Stomach (tissue), 9 donors: ENCODE data around the gene MBP. TPM values are rescaled to one million over a fixed set of nuclear protein-coding genes. Genes with fewer than 3 reads are reported as not detected.

Source experiments
- DNase-seq, 2 donors: peaks; one replicate each; pipeline versions ENCODE4 v3.0.0 to v3.0.0-alpha.2; 2013 to 2019
- H3K27ac ChIP-seq, 5 donors: fragments of 200-600 bp in 4 of 5; sonication (generic) in 4 of 5; one replicate each; pipeline ENCODE4 v1.5.1; 2013 to 2019; ENCODE audit warnings: mild to moderate bottlenecking in 1 of 5, moderate library complexity in 1 of 5
- H3K27me3 ChIP-seq, 3 donors: fragments of 200-600 bp; sonication (generic); one replicate each; pipeline ENCODE4 v1.5.1; 2017 to 2019; ENCODE audit warnings: mixed run types in 1 of 3
- H3K36me3 ChIP-seq, 4 donors: fragments of 200-600 bp; sonication (generic); 1 replicate in 3 of 4; 2 replicates in 1 of 4; pipeline ENCODE4 v1.5.1; 2016 to 2019
- H3K4me1 ChIP-seq, 4 donors: fragments of 200-600 bp; sonication (generic); one replicate each; pipeline ENCODE4 v1.5.1; 2016 to 2019
- H3K4me3 ChIP-seq, 4 donors: fragments of 200-600 bp; sonication (generic) in 3 of 4; one replicate each; pipeline ENCODE4 v1.5.1; 2016 to 2019; ENCODE audit warnings: mild to moderate bottlenecking in 1 of 4
- H3K9me3 ChIP-seq, 4 donors: fragments of 200-600 bp; sonication (generic); one replicate each; pipeline ENCODE4 v1.5.1; 2016 to 2019
- EP300 ChIP-seq: sonication (generic); formaldehyde crosslinking; IDR thresholded peaks from one replicate; pipeline ENCODE4 v1.6.1; 2017; ENCODE audit warnings: antibody characterized with exemption
- POLR2A ChIP-seq, 4 donors: fragments of 450-650 bp; IDR thresholded peaks; one replicate each; pipeline ENCODE4 v1.6.1; 2016; ENCODE audit warnings: antibody characterized with exemption in 4 of 4, control low read depth in 2 of 4, mild to moderate bottlenecking in 1 of 4, moderate library complexity in 1 of 4
- POLR2AphosphoS5 ChIP-seq, 3 donors: sonication (generic); formaldehyde crosslinking; IDR thresholded peaks; one replicate each; pipeline ENCODE4 v1.6.1; 2016; ENCODE audit warnings: antibody characterized with exemption in 3 of 3
- WGBS, 5 donors: extraction: QIAGEN DNeasy Blood & Tissue Kit in 3 of 5; methylation state at CpG; one replicate each; pipeline versions ENCODE4 v1.1.5 to v1.1.7; 2013 to 2018; 5-methylcytosine and 5-hydroxymethylcytosine counted together
- intact Hi-C: fragments of 100-400 bp; cut with DNase I; formaldehyde crosslinking; loops from one replicate; pipeline ENCODE4 v1.15.1; 2023; ENCODE audit warnings: low total_unique reads
- polyA plus RNA-seq, 3 donors: library from polyadenylated mRNA; stranded (reverse); fragments of 200-250 nt; gene quantifications; one replicate each; pipeline ENCODE4 v1.2.3, GENCODE V29; 2013
- total RNA-seq, 5 donors: library from RNA; depleted of rRNA; stranded (reverse); fragments of >200 nt; gene quantifications; one replicate each; pipeline versions ENCODE4 v1.1.0 to v1.2.3, GENCODE V29; 2014 to 2016
- TF ChIP-seq, protein P1 (sequence below), 7 experiments: fragments of 450-650 bp in 4 of 7; fragments of 200-600 bp in 3 of 7; sonication (generic) in 3 of 7; IDR thresholded peaks; one replicate each; pipeline ENCODE4 v1.5.1; 2016 to 2019; ENCODE audit warnings: antibody characterized with exemption in 7 of 7, control low read depth in 2 of 7, mild to moderate bottlenecking in 1 of 7
- donor health status: healthy with polysubstance abuse.
- donor health status: Bipolar disorder and iron deficiency.
- donor health status: healthy.

MBP gene
- total and polyA plus RNA-seq, 8 donors: 7.9 to 407 (median 33.3) TPM

DNA sequence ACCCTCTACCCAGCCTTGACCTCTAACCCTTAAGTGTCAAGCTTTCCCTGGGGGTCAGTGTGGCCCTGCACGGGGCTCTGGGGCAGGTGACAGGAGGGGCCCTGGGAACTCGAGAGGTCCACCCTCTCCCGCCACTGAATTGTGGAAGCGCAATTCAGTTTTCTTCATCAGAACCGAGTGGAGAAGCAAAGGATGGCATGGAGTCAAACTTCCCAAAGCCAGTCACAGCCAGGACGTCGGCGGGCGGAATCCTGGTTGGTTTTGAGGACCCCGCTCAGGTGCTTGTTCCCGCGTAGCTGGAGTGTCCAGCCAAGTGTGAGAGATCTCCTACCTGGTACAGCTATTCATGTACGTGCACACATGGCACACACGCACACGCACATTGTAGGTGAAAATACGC is 62.0 kb downstream of the MBP start:
- WGBS, 5 donors: 76 to 96% (median 88%) methylated on average over 16 of the region's 16 CpGs

DNA sequence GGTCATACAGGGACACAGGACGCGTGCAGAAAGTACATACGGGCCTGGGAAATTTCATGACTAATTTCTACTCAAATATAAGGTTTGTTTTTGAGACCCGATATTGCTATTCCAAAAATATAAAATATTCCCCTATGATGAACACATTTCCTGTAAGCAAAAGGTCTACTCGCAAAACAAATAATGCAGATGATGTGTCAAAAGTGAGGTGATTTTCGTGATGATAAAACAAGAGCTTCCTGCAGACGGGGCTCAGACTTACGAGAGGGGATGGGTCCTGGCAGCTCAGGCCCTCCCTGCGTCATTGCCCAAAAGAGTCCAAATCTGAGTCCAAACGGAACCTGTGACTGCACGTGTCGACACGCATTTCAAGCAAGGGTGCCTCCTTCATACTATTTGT is 62.7 kb downstream of the MBP start:
- Histone ChIP-seq H3K4me1 (peaks cover 63 to 95% (median 83%) of the 10 kb centered on the region in 4 donors), H3K27ac (peak overlapping the region in 3 of 5 donors; percentile 83 to 93 (median 89)), H3K4me3 (no peak overlapping the region), H3K36me3 (peaks cover 0 to 8% (median 6%) of the 10 kb centered on the region in 4 donors), H3K27me3 (no peaks in the 10 kb centered on the region), H3K9me3 (no peaks in the 10 kb centered on the region)
- no peak for DNase-seq
- intact Hi-C loops: no loop called here
- TF ChIP-seq POLR2AphosphoS5 (IDR thresholded peaks at IDR 0.05) (no peak), EP300 (no peak), POLR2A (IDR thresholded peaks at IDR 0.05) (no peak)
- TF ChIP-seq, protein P1, sequence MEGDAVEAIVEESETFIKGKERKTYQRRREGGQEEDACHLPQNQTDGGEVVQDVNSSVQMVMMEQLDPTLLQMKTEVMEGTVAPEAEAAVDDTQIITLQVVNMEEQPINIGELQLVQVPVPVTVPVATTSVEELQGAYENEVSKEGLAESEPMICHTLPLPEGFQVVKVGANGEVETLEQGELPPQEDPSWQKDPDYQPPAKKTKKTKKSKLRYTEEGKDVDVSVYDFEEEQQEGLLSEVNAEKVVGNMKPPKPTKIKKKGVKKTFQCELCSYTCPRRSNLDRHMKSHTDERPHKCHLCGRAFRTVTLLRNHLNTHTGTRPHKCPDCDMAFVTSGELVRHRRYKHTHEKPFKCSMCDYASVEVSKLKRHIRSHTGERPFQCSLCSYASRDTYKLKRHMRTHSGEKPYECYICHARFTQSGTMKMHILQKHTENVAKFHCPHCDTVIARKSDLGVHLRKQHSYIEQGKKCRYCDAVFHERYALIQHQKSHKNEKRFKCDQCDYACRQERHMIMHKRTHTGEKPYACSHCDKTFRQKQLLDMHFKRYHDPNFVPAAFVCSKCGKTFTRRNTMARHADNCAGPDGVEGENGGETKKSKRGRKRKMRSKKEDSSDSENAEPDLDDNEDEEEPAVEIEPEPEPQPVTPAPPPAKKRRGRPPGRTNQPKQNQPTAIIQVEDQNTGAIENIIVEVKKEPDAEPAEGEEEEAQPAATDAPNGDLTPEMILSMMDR (IDR thresholded peaks at IDR 0.05): no peak
- WGBS, 5 donors: 79 to 89% (median 88%) methylated on average over 13 of the region's 13 CpGs

More for the DNA sequence above, 62.0 kb downstream of the MBP start:
- Histone ChIP-seq H3K9me3 (no peaks in the 10 kb centered on the region), H3K4me1 (peaks cover 56 to 89% (median 79%) of the 10 kb centered on the region in 4 donors), H3K27ac (peak overlapping the region in 3 of 5 donors; percentile 11 to 83 (median 62)), H3K27me3 (no peaks in the 10 kb centered on the region), H3K36me3 (peaks cover 0 to 8% (median 4%) of the 10 kb centered on the region in 4 donors), H3K4me3 (no peak overlapping the region)
- TF ChIP-seq POLR2AphosphoS5 (IDR thresholded peaks at IDR 0.05): no peak
- no peak for TF ChIP-seq EP300
- no peak for TF ChIP-seq POLR2A (IDR thresholded peaks at IDR 0.05)
- TF ChIP-seq, protein P1 (IDR thresholded peaks at IDR 0.05): no peak
- no peak for DNase-seq
- intact Hi-C loops: no loop called here

DNA sequence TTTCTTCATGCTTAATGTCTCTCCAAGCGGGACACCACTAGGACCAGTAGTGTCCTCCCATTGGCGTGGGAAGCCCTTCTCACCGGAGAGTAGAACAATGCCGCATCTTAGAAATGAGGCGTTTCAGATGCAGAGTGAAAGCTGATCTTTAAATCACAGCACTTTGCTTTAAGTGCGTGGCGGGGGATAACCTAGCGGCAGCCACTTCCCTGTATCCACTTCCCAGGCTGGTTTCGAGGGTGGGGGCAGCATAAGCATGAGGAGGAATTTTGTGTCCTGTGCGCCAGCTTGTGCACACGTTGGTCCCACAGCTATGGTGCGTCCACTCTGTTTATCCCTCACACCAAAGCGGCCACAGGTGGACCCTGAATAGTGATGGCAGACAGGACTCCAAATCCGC is 63.1 kb downstream of the MBP start:
- H3K4me3 ChIP-seq: no peak overlapping the region
- H3K9me3 ChIP-seq: no peaks in the 10 kb centered on the region
- peak overlapping the region in 4 of 5 donors; percentile 76 to 93 (median 86) for H3K27ac ChIP-seq
- TF ChIP-seq POLR2A (IDR thresholded peaks at IDR 0.05) (no peak), EP300 (no peak), POLR2AphosphoS5 (IDR thresholded peaks at IDR 0.05) (no peak)
- TF ChIP-seq, protein P1 (IDR thresholded peaks at IDR 0.05): no peak
- H3K36me3 ChIP-seq: peaks cover 0 to 8% (median 8%) of the 10 kb centered on the region in 4 donors
- no peaks in the 10 kb centered on the region for H3K27me3 ChIP-seq
- WGBS, 5 donors: 87 to 96% (median 93%) methylated on average over 14 of the region's 14 CpGs
- intact Hi-C loops: no loop called here
- H3K4me1 ChIP-seq: peaks cover 66 to 97% (median 83%) of the 10 kb centered on the region in 4 donors
- DNase-seq: no peak

DNA sequence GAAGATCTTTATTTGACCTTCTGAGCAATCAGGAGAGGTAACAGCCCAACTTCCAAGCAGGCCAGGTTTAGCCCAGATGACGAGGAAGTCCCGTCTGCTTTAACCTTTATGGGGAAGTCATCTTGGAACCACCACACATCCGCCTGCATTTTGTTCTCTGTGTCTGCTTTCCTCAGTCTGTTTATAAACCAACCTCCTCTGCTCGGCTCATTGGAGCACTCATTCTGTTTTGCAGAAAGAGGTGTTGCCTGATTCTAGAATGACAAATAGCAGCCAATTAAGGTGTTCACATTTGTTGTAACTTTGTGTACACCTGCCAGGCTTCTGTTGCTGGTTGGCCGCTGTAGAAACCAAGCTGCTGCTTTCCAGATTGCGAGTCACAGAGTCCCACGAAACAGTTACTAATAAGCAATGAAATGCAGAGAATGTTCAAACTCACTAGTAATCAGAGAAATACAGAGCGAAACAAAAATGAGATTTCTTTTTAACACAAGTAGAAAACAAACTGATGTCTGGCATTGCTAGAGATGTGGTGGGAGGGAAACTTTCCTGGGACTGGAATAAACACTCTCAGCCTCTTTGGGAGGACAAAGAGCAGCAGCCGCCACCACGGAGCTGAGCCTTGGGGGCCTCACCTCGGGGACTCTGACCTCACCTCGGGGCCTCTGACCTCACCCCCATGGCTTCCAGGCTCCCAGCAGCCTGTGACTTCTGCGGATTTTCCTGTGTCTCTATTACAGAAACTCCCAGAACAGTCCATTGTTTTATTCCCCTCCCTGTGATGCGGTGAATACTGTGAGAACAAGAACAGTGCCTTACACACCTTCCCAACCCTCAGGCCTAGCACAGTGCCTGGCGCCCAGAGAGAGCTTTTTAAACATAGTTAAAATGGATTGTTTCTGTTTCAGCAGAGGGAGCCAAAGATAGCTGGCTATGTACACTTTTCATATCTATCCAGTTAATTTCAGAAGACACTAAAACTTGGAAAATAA is 64.0 kb downstream of the MBP start:
- Histone ChIP-seq H3K27ac (peak overlapping the region; percentile 60 to 93 (median 83)), H3K9me3 (no peaks in the 10 kb centered on the region), H3K27me3 (no peaks in the 10 kb centered on the region), H3K4me1 (peaks cover 61 to 97% (median 79%) of the 10 kb centered on the region in 4 donors), H3K36me3 (peaks cover 0 to 15% (median 10%) of the 10 kb centered on the region in 4 donors), H3K4me3 (no peak overlapping the region)
- TF ChIP-seq, protein P1 (IDR thresholded peaks at IDR 0.05): no peak
- peak in 1 of 3 donors; percentile 29 for TF ChIP-seq POLR2AphosphoS5 (IDR thresholded peaks at IDR 0.05)
- intact Hi-C loops: no loop called here
- 48 to 66% (median 61%) methylated on average over 15 of the region's 15 CpGs for WGBS, 5 donors
- peak in 1 of 2 donors; percentile 71 for DNase-seq
